Hepatocyte (in vitro differentiated cells): ENCODE measurements around the gene TSPO2.
"Not testable (repeated sequence)": the region's sequence is repeated elsewhere in the genome, so short reads cannot be mapped to it uniquely, and the experiment has no call there.

Experiments used
- CTCF ChIP-seq: fragments of 200-600 bp; sonication (generic); IDR thresholded peaks from 2 replicates; pipeline ENCODE4 v1.5.1; 2016; ENCODE audit warnings: antibody characterized with exemption, mild to moderate bottlenecking; ENCODE audit not compliant: poor library complexity
- EZH2phosphoT487 ChIP-seq: fragments of 200-600 bp; sonication (generic); IDR thresholded peaks from one replicate; pipeline ENCODE4 v1.6.1; 2018; ENCODE audit warnings: antibody characterized with exemption, mild to moderate bottlenecking, low read depth, moderate library complexity; ENCODE audit not compliant: unreplicated experiment, severe bottlenecking

DNA sequence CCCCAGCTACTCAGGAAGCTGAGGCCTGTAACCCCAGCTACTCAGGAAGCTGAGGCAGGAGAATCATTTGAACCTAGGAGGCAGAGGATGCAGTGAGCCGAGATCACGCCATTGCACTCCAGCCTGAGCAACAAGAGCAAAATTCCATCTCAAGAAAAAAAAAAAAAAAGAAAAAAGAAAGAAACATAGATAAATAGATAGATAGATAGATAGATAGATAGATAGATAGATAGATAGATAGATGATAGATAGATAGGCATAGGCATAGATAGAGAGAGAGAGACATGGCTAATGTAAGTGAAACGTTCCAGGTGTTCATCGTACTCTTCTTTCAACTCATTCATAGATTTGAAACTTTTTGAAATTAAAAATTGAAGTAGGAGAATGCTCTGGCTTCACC is 35.3 kb upstream of the TSPO2 start:
- TF ChIP-seq CTCF, EZH2phosphoT487: not testable (repeated sequence)
